ENCODE results near the gene CINP. TPM values are rescaled to one million over a fixed set of nuclear protein-coding genes. Genes with fewer than 3 reads are reported as not detected.

The CINP gene
- total and polyA plus RNA-seq, 9 of the 15 experiments (the other 6 are each of a cell fraction or from before 2014, with no cell fraction given): 36.3 to 63.2 (median 43.7) TPM

DNA sequence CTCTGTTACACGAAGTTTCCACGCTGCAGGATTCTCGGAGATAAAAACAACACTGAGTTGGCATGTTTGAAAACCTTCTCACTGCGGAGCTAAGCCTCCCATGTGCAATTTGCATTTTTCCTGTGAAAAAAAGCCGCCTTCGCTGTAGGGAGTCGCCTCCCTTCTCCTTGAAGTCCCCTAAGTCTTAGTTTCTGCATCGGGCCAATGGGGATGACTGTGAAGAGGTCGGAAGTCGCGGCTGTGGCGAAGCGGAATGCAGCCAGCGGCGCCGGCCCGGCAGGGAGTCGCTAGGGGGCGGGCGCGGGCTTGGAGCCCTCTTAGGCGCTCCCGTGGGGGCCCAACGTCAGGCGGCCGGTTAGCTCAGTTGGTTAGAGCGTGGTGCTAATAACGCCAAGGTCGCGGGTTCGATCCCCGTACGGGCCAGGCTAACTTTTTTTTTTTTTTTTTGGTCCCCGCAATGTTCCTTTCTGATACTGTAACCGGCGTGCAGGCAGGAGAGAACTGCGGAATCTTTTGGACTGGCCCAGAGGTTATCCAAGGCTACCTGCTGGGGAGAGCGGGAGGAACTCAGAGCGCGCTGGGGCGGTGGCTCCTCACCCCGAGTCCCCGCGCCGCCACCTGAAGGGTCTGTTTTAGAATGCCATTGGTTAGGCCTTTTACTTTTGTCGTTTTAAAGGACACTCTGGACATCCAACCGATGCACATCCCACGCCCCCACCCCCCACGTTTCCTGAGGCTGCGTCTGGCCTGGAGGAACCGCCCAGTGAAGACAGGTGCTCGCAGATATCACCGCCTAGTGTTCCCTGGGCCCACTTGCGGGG is 45.7 kb downstream of the CINP start:
- Histone ChIP-seq H3K4me2 (ENCODE audit: insufficient read depth, low read length) (peak overlapping the region; percentile 90), H3K9me3 (replicated peaks; ENCODE audit: control insufficient read depth, insufficient read depth, low read depth, low read length) (no peaks in the 10 kb centered on the region), H3K4me1 (replicated peaks in 1 of 2; ENCODE audit: control insufficient read depth in 2 of 2, insufficient read depth in 2 of 2, low read length in 2 of 2) (peaks cover 27 to 32% of the 10 kb centered on the region in 2 experiments; a peak in 4 of 5 replicates), H2AFZ (ENCODE audit: low read depth, low read length) (peak overlapping the region; percentile 99), H3K9ac (ENCODE audit: insufficient read depth in 1 of 2, low read depth in 2 of 2, low read length in 2 of 2) (peak overlapping the region; percentile 71 to 93), H4K20me1 (replicated peaks; ENCODE audit: control insufficient read depth, insufficient read depth, low read length) (no peaks in the 10 kb centered on the region), H3K4me3 (peak overlapping the region; percentile 54), H3K36me3 (ENCODE audit: control insufficient read depth, insufficient read depth, low read length) (peaks cover 4% of the 10 kb centered on the region; the same call in 1 of the 3 replicates), H3K9me1 (ENCODE audit: control insufficient read depth, insufficient read depth, low read length) (no peaks in the 10 kb centered on the region), H3K27me3 (ENCODE audit: control insufficient read depth in 2 of 2, insufficient read depth in 2 of 2, low read length in 2 of 2) (no peaks in the 10 kb centered on the region), H3K79me2 (ENCODE audit: control insufficient read depth, insufficient read depth, low read length) (peaks cover 15% of the 10 kb centered on the region), H3K27ac (ENCODE audit: extremely low read depth, low read depth, low read length) (peak overlapping the region; percentile 77)
- FAIRE-seq: peak; percentile 86
- peak; percentile 85 for ATAC-seq
- in situ Hi-C loops (cut with MboI): loop anchor here (5.0 to 10.0 kb wide), 3 partner anchors 252 to 612 kb away; partner anchors contain the start of gene DYNC1H1
- POLR2A ChIA-PET: interaction anchor here (0.6 to 1.4 kb wide), 3 partner anchors 12 to 1391 kb away, joined by 3 to 4 read pairs (median 3); partner anchors contain the start of gene MOK
- intact Hi-C loops (cut with micrococcal nuclease): loop anchor here (5.0 kb wide), 3 partner anchors 200 to 355 kb away; partner anchors contain the start of gene DYNC1H1
- 3% methylated on average over 27 of the region's 54 CpGs for WGBS (ENCODE audit: insufficient coverage, low coverage, missing lambda C conversion rate)
- DNase-seq (ENCODE audit: extremely low read depth in 1 of 4, low spot score in 3 of 4): peak; percentile 83 to 91 (median 86)
- CTCF ChIA-PET (ENCODE audit: low intra/inter-chr PET ratio): interaction anchor here (0.7 to 1.3 kb wide), 3 partner anchors 12 to 270 kb away, joined by 3 to 7 read pairs (median 4); partner anchors contain the start of gene MOK
- no TSS peak for BruUV-seq (replicated peaks)
- TF ChIP-seq, protein P1, sequence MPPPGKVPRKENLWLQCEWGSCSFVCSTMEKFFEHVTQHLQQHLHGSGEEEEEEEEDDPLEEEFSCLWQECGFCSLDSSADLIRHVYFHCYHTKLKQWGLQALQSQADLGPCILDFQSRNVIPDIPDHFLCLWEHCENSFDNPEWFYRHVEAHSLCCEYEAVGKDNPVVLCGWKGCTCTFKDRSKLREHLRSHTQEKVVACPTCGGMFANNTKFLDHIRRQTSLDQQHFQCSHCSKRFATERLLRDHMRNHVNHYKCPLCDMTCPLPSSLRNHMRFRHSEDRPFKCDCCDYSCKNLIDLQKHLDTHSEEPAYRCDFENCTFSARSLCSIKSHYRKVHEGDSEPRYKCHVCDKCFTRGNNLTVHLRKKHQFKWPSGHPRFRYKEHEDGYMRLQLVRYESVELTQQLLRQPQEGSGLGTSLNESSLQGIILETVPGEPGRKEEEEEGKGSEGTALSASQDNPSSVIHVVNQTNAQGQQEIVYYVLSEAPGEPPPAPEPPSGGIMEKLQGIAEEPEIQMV (tag; conservative IDR thresholded peaks at IDR 0.05; ENCODE audit: low read depth): no peak
- TF ChIP-seq ZBED1 (IDR thresholded peaks at IDR 0.05): no peak
- TF ChIP-seq TBP (optimal IDR thresholded peaks at IDR 0.05; ENCODE audit: low read depth, low read length): peak; percentile 99
- no peak for TF ChIP-seq NUFIP1 (IDR thresholded peaks at IDR 0.05; ENCODE audit: partially characterized antibody)
- TF ChIP-seq ZNF274 (IDR thresholded peaks at IDR 0.05; ENCODE audit: borderline replicate concordance, low read depth, low read length): peak; percentile 66; the same call in 1 of the 2 replicates
- peak; percentile 44; the same call in 1 of the 2 replicates for TF ChIP-seq HCFC1 (IDR thresholded peaks at IDR 0.05; ENCODE audit: low read depth, low read length)
- TF ChIP-seq ZNF778 (CRISPR knock-in tag; IDR thresholded peaks at IDR 0.05): no peak
- peak; percentile 41; the same call in 1 of the 2 replicates for TF ChIP-seq ZKSCAN1 (IDR thresholded peaks at IDR 0.05; ENCODE audit: low read depth, low read length)
- no peak for TF ChIP-seq NEUROD1 (IDR thresholded peaks at IDR 0.05; ENCODE audit: borderline replicate concordance, low read depth, low read length, partially characterized antibody)
- TF ChIP-seq ZNF431 (CRISPR knock-in tag; IDR thresholded peaks at IDR 0.05): 0 out of 2 replicates have a peak, but pooled peaks have one; percentile 52
- no peak for TF ChIP-seq FOXM1 (IDR thresholded peaks at IDR 0.05; ENCODE audit: low read depth)
- no peak for TF ChIP-seq FOXM1 (CRISPR knock-in tag; IDR thresholded peaks at IDR 0.05; ENCODE audit: low read depth)
- TF ChIP-seq, protein P2, sequence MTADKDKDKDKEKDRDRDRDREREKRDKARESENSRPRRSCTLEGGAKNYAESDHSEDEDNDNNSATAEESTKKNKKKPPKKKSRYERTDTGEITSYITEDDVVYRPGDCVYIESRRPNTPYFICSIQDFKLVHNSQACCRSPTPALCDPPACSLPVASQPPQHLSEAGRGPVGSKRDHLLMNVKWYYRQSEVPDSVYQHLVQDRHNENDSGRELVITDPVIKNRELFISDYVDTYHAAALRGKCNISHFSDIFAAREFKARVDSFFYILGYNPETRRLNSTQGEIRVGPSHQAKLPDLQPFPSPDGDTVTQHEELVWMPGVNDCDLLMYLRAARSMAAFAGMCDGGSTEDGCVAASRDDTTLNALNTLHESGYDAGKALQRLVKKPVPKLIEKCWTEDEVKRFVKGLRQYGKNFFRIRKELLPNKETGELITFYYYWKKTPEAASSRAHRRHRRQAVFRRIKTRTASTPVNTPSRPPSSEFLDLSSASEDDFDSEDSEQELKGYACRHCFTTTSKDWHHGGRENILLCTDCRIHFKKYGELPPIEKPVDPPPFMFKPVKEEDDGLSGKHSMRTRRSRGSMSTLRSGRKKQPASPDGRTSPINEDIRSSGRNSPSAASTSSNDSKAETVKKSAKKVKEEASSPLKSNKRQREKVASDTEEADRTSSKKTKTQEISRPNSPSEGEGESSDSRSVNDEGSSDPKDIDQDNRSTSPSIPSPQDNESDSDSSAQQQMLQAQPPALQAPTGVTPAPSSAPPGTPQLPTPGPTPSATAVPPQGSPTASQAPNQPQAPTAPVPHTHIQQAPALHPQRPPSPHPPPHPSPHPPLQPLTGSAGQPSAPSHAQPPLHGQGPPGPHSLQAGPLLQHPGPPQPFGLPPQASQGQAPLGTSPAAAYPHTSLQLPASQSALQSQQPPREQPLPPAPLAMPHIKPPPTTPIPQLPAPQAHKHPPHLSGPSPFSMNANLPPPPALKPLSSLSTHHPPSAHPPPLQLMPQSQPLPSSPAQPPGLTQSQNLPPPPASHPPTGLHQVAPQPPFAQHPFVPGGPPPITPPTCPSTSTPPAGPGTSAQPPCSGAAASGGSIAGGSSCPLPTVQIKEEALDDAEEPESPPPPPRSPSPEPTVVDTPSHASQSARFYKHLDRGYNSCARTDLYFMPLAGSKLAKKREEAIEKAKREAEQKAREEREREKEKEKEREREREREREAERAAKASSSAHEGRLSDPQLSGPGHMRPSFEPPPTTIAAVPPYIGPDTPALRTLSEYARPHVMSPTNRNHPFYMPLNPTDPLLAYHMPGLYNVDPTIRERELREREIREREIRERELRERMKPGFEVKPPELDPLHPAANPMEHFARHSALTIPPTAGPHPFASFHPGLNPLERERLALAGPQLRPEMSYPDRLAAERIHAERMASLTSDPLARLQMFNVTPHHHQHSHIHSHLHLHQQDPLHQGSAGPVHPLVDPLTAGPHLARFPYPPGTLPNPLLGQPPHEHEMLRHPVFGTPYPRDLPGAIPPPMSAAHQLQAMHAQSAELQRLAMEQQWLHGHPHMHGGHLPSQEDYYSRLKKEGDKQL (CRISPR knock-in tag; IDR thresholded peaks at IDR 0.05; ENCODE audit: borderline replicate concordance): no peak
